ENCODE data around the gene AGAP1. TPM values are rescaled to one million over a fixed set of nuclear protein-coding genes. Genes with fewer than 3 reads are reported as not detected.

Gene AGAP1
- total RNA-seq, 1 donor = 12.3 TPM

DNA sequence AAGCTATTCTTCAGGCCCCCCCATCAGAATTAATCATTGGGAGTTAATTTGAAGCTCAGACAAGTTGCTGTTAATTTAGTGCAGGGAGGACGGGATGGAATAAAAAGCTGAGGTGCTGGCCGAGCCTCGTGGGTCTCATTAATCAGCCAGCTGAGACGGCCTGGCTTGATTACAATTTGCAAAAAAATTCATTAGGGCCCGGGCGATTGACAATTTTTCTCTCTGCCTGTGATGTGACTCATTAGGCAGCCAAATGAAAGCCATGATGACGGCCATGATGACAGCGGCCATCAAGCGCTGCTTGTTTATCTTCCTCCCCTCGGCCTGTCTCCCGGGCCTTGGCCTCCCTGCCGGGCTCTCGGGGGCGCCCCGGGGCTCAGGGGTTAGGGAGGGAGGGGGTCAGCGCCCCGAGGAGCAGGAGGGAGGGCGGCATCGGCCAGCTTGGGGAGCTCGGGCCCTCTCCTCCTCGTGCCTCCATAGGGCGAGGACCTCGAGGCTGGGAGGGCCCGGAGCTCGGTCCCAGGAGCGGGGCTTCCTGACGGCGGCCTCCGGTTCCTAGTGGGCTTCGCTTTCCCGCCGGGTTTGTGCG lies 669.1 kb downstream of the AGAP1 start:
- TF ChIP-seq, protein P1, sequence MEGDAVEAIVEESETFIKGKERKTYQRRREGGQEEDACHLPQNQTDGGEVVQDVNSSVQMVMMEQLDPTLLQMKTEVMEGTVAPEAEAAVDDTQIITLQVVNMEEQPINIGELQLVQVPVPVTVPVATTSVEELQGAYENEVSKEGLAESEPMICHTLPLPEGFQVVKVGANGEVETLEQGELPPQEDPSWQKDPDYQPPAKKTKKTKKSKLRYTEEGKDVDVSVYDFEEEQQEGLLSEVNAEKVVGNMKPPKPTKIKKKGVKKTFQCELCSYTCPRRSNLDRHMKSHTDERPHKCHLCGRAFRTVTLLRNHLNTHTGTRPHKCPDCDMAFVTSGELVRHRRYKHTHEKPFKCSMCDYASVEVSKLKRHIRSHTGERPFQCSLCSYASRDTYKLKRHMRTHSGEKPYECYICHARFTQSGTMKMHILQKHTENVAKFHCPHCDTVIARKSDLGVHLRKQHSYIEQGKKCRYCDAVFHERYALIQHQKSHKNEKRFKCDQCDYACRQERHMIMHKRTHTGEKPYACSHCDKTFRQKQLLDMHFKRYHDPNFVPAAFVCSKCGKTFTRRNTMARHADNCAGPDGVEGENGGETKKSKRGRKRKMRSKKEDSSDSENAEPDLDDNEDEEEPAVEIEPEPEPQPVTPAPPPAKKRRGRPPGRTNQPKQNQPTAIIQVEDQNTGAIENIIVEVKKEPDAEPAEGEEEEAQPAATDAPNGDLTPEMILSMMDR (IDR thresholded peaks at IDR 0.05; ENCODE audit: insufficient read depth, low read length) = no peak
- H3K4me3 ChIP-seq (ENCODE audit: low read depth, low read length) = no peak overlapping the region
- DNase-seq (ENCODE audit: low read depth) = no peak

DNA sequence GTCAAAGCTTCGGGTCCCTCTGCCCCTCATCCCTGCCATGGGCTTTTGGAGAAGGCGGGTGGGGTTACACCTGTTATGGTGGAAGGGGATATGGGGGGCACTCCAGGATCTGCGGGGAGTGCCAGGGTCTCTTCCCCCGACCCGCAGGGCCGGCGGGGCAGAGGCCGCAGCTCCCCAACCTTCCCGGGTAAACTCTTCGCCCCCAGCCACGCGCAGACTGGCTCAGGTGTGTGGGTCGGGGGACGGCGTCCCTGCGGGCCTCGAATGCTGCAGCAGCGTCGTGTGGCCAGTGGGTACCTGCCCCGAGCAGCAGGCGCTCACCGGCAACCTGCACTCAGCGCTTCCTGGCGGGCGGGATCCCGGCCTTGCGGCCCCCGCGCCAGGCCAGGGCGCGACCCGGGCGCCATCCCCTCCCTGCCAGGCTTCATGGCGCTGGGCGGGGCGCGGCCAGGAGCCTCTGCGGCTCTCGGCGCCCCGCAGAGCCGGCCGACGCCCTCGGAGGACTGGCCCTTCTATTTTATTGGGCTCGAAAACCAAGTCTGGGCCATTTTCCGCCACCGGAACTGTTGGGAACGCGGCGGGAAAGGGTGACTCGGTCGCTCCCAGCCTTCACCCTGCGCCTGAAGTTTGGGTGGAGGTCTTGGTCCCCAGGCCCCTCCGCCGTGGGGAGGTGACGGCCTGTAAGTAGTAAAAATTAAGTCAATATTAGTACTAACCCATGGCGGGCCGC lies 669.8 kb downstream of the AGAP1 start:
- H3K4me3 ChIP-seq (ENCODE audit: low read depth, low read length) = no peak overlapping the region
- no peak for DNase-seq (ENCODE audit: low read depth)

DNA sequence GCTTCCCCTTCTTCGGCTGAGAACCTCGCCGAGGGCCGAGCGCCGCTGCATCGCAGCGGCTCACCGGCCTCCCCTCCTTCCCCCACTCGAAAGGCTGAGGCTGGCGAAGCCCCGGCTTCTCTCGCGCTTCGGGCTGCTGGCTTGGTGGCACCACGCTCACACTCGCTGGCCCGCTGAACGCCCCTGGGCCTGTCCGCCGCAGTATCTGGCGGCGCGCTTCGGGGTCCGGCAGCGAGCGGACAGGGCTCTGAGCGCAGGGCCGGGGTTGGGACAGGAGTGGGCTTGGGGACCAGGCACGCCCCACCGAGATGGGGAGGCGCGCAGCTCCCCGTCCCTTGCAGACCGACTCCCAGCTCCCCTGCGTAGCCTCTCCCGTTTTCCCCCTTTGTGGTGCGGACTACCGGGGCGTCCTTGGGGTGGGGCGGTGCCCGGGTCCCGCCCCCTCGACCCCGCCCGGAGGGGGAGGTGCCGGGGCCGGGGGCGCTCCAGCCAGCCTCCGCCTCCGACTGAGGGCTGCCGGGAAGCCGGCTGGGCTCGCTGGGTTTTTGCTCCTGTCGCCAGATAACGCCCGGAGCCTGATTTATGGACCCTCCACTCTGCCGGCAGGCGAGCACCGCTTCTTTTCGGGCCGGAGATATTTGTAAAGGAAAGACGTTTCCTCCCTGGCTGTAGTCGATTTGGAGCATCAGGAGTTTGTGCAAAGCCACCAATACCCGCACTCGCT lies 670.5 kb downstream of the AGAP1 start:
- H3K4me3 ChIP-seq (ENCODE audit: low read depth, low read length) = peak overlapping the region; percentile 25
- TF ChIP-seq, protein P1 (IDR thresholded peaks at IDR 0.05; ENCODE audit: insufficient read depth, low read length) = no peak
- no peak for DNase-seq (ENCODE audit: low read depth)

More for the DNA sequence above, 669.8 kb downstream of the AGAP1 start:
- TF ChIP-seq, protein P1 (IDR thresholded peaks at IDR 0.05; ENCODE audit: insufficient read depth, low read length) = no peak

DNA sequence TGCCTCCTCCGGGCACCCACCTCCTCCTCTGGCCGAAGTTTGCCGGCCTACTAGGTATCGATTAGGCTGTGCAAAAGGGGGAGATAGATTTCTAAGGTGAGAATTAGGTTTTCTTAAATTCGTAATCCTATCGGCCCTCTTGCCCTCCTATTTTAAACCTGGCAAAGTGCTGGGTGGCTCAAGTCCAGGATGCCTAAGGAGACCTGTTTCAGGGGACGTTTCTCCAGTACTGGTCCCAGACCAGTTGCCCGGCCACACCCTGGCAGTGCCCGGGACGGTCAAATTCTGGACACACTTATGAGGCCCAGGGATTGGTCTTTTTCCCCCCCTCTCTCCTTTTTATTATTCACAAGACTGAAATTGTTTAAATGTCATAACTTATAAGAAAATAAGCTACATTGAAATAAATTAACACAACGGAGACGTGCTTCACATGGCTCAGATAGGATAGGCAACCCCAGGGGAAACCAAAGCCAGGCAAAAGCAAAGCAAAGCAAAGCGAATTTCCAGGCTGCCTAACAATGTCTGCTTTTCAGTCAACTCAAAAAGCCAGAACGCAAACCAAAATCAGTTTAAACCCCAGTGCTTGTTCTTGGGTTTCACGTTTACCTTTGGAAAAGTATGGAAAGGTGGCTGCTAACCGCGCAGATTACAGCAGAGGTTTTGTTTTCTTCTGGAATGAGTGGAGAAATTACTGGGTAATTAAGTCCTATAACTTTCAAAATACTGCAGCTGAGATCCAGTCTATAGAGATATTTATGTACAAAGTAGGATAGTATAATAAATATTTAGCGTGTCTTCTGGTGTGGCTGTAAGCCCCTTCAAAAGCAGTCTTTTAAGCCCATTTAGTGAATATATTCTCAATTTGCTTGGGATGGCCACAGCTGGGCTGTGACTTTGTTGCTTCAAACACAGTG lies 671.3 kb downstream of the AGAP1 start:
- no peak for DNase-seq (ENCODE audit: low read depth)
- TF ChIP-seq, protein P1 (IDR thresholded peaks at IDR 0.05; ENCODE audit: insufficient read depth, low read length) = no peak
- H3K4me3 ChIP-seq (ENCODE audit: low read depth, low read length) = no peak overlapping the region

DNA sequence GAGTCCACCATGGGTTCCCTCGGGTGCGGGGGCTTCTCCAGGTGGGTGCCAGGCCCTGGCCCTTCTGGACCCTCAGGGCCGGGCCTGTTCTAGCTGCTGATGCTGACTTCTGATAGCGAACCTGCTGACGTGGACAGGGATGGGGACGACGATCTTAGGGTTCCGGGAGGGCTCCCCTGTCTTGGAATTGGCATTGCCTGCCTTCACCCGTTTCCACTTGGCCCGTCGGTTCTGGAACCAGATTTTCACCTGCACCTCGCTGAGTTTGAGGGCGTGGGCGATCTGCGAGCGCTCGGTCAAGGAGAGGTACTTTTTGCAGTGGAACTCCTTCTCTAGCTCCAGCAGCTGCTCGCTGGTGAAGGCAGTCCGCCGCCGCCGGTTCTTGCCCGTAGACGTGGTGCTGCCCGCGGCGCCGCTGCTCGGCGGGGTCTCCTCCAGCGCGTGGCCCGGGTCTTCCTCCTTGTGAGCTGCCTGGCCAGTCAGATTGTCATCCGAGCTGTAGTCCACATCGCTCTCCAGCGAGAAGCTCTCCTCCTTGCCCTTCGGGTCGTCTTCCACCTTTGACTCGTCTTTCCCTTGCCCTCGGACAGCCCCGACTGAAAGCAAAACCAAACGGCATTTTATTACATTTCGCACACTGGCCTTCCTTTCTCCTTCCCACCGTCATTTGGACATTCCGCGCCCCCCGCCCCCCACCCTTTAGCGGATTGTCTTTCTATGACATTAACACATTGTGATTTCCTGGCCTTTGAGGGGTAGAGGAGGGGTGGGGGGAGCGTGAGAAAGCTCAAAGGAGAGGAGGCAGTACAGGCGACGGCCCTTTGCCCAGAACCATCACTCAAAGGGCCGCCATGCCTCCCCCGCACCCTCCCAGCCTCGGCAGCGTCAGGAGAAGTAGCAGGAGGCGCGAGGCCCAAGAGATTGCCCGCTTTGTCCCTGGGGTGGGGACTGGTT lies 672.3 kb downstream of the AGAP1 start:
- H3K4me3 ChIP-seq (ENCODE audit: low read depth, low read length) = peak overlapping the region; percentile 33
- TF ChIP-seq, protein P1 (IDR thresholded peaks at IDR 0.05; ENCODE audit: insufficient read depth, low read length) = no peak
- DNase-seq (ENCODE audit: low read depth) = no peak
